IPS DF 6.9 (cell line): ENCODE data around the gene TTBK2.

Experiments used
- DNase-seq: peaks from one replicate; pipeline ENCODE4 v3.0.0-alpha.2; 2013; ENCODE audit warnings: low read depth, low spot score
- H3K27ac ChIP-seq: one replicate; pipeline ENCODE4 v1.5.1; 2013; ENCODE audit warnings: low read length, control low read depth
- H3K27me3 ChIP-seq: 2 replicates; pipeline ENCODE4 v1.6.1; 2013; ENCODE audit warnings: mild to moderate bottlenecking, low read length; ENCODE audit not compliant: control insufficient read depth, insufficient read depth
- H3K36me3 ChIP-seq: 2 replicates; pipeline ENCODE4 v1.6.1; 2013; ENCODE audit warnings: low read length; ENCODE audit not compliant: control insufficient read depth, insufficient read depth
- H3K4me1 ChIP-seq: 2 replicates; pipeline ENCODE4 v1.6.1; 2013; ENCODE audit warnings: low read length; ENCODE audit not compliant: control insufficient read depth, insufficient read depth
- H3K4me3 ChIP-seq: 2 replicates; pipeline ENCODE4 v1.5.1; 2013; ENCODE audit warnings: mild to moderate bottlenecking, low read length
- H3K9me3 ChIP-seq: 2 replicates; pipeline ENCODE4 v1.6.1; 2013; ENCODE audit warnings: low read length, inconsistent platforms; ENCODE audit not compliant: control insufficient read depth, insufficient read depth
- WGBS: extraction: QIAGEN DNeasy Blood & Tissue Kit; methylation state at CpG from one replicate; pipeline ENCODE4 v1.1.7; 2013; ENCODE audit warnings: mixed read lengths, missing lambda C conversion rate; ENCODE audit not compliant: insufficient read length, insufficient coverage; 5-methylcytosine and 5-hydroxymethylcytosine counted together

TTBK2 gene

GRCh38 chr15:42832576-42832975 lies 88.0 kb downstream of the TTBK2 start:
- Histone ChIP-seq H3K27me3 (no peaks in the 10 kb centered on the region), H3K4me3 (no peak overlapping the region), H3K36me3 (no peaks in the 10 kb centered on the region), H3K27ac (no peak overlapping the region), H3K4me1 (no peaks in the 10 kb centered on the region; the same call in 1 of the 2 replicates), H3K9me3 (no peaks in the 10 kb centered on the region)
- DNase-seq: no peak
- WGBS: no CpG with 5 or more reads among the region's 5 CpGs

- no peak overlapping the region for H3K27ac ChIP-seq
- no CpG with 5 or more reads among the region's 4 CpGs for WGBS
- H3K4me1 ChIP-seq: no peaks in the 10 kb centered on the region
- no peak overlapping the region for H3K4me3 ChIP-seq
- DNase-seq: no peak
- no peaks in the 10 kb centered on the region for H3K27me3 ChIP-seq
- H3K9me3 ChIP-seq: no peaks in the 10 kb centered on the region
- H3K36me3 ChIP-seq: no peaks in the 10 kb centered on the region
Observed at GRCh38 chr15:42826251-42826890, 94.2 kb downstream of the TTBK2 start.

- no CpG with 5 or more reads among the region's 8 CpGs for WGBS
- no peaks in the 10 kb centered on the region for H3K27me3 ChIP-seq
- no peak for DNase-seq
- no peaks in the 10 kb centered on the region for H3K4me1 ChIP-seq
- H3K4me3 ChIP-seq: no peak overlapping the region
- H3K36me3 ChIP-seq: no peaks in the 10 kb centered on the region
- H3K9me3 ChIP-seq: no peaks in the 10 kb centered on the region
- no peak overlapping the region for H3K27ac ChIP-seq
Observed at GRCh38 chr15:42825599-42825998, 95.0 kb downstream of the TTBK2 start.

- WGBS: no CpG with 5 or more reads among the region's 3 CpGs
- H3K4me1 ChIP-seq: no peaks in the 10 kb centered on the region
- no peaks in the 10 kb centered on the region for H3K9me3 ChIP-seq
- no peak overlapping the region for H3K27ac ChIP-seq
- H3K4me3 ChIP-seq: no peak overlapping the region
- H3K27me3 ChIP-seq: no peaks in the 10 kb centered on the region
- H3K36me3 ChIP-seq: no peaks in the 10 kb centered on the region
- no peak for DNase-seq
Observed at GRCh38 chr15:42820811-42821210, 99.8 kb downstream of the TTBK2 start.

- no peak overlapping the region for H3K27ac ChIP-seq
- no peaks in the 10 kb centered on the region for H3K4me1 ChIP-seq
- H3K27me3 ChIP-seq: no peaks in the 10 kb centered on the region
- no peaks in the 10 kb centered on the region for H3K36me3 ChIP-seq
- WGBS: no CpG with 5 or more reads among the region's 1 CpG
- H3K4me3 ChIP-seq: no peak overlapping the region
- no peaks in the 10 kb centered on the region for H3K9me3 ChIP-seq
- no peak for DNase-seq
Observed at GRCh38 chr15:42819786-42820185, 100.8 kb downstream of the TTBK2 start.

- no peak for DNase-seq
- Histone ChIP-seq H3K27ac (no peak overlapping the region), H3K9me3 (no peaks in the 10 kb centered on the region), H3K36me3 (no peaks in the 10 kb centered on the region), H3K4me1 (no peaks in the 10 kb centered on the region), H3K27me3 (no peaks in the 10 kb centered on the region), H3K4me3 (no peak overlapping the region)
Observed at GRCh38 chr15:42811433-42811832, 109.1 kb downstream of the TTBK2 start.

- no peak for DNase-seq
- Histone ChIP-seq H3K36me3 (no peaks in the 10 kb centered on the region), H3K9me3 (no peaks in the 10 kb centered on the region), H3K27me3 (no peaks in the 10 kb centered on the region), H3K4me1 (no peaks in the 10 kb centered on the region), H3K27ac (no peak overlapping the region), H3K4me3 (no peak overlapping the region)
- no CpG with 5 or more reads among the region's 1 CpG for WGBS
Observed at GRCh38 chr15:42808913-42809312, 111.7 kb downstream of the TTBK2 start.

- H3K27ac ChIP-seq: no peak overlapping the region
- DNase-seq: no peak
- H3K36me3 ChIP-seq: no peaks in the 10 kb centered on the region
- H3K4me3 ChIP-seq: no peak overlapping the region
- no peaks in the 10 kb centered on the region for H3K9me3 ChIP-seq
- H3K27me3 ChIP-seq: no peaks in the 10 kb centered on the region
- no CpG with 5 or more reads among the region's 5 CpGs for WGBS
- no peaks in the 10 kb centered on the region for H3K4me1 ChIP-seq
Observed at GRCh38 chr15:42805266-42805665, 115.3 kb downstream of the TTBK2 start.

- DNase-seq: no peak
- Histone ChIP-seq H3K36me3 (no peaks in the 10 kb centered on the region), H3K4me3 (no peak overlapping the region), H3K27me3 (no peaks in the 10 kb centered on the region), H3K27ac (no peak overlapping the region), H3K4me1 (no peaks in the 10 kb centered on the region), H3K9me3 (no peaks in the 10 kb centered on the region)
- no CpG with 5 or more reads among the region's 3 CpGs for WGBS
Observed at GRCh38 chr15:42804739-42805138, 115.8 kb downstream of the TTBK2 start.

GRCh38 chr15:42803436-42803835 lies 117.1 kb downstream of the TTBK2 start:
- Histone ChIP-seq H3K4me3 (no peak overlapping the region), H3K4me1 (no peaks in the 10 kb centered on the region), H3K27me3 (no peaks in the 10 kb centered on the region), H3K36me3 (no peaks in the 10 kb centered on the region), H3K27ac (no peak overlapping the region), H3K9me3 (no peaks in the 10 kb centered on the region)
- WGBS: no CpG with 5 or more reads among the region's 4 CpGs
- no peak for DNase-seq

- DNase-seq: no peak
- H3K9me3 ChIP-seq: no peaks in the 10 kb centered on the region
Observed at GRCh38 chr15:42802168-42802567, 118.4 kb downstream of the TTBK2 start.

More at GRCh38 chr15:42802168-42802567, 118.4 kb downstream of the TTBK2 start:
- no CpG with 5 or more reads among the region's 8 CpGs for WGBS
- Histone ChIP-seq H3K27me3 (no peaks in the 10 kb centered on the region), H3K27ac (no peak overlapping the region), H3K4me3 (no peak overlapping the region), H3K4me1 (no peaks in the 10 kb centered on the region), H3K36me3 (no peaks in the 10 kb centered on the region)
